HEK293 (cell line): ENCODE data around the gene STK32A.

Source experiments
- CTCF ChIA-PET: fragments of 350-600 bp; formaldehyde crosslinking; extraction: SDS; loops from one replicate; lab custom pipeline; 2021; ENCODE audit warnings: antibody characterized with exemption; lab: Yijun Ruan, JAX
- POLR2A ChIA-PET: fragments of 300-600 bp; formaldehyde crosslinking; extraction: SDS; loops from one replicate; lab custom pipeline; 2020; ENCODE audit warnings: antibody characterized with exemption, inconsistent platforms; lab: Yijun Ruan, JAX
- H3K27ac ChIP-seq: fragments of 200-500 bp; sonication (Bioruptor generic); 2 replicates; pipeline ENCODE4 v1.5.1; 2014; ENCODE audit warnings: low read depth, low read length, control low read depth, inconsistent platforms; ENCODE audit errors: extremely low read depth
- H3K36me3 ChIP-seq, 2 experiments: fragments of 200-500 bp in 1 of 2; sonication (Bioruptor generic) in 1 of 2; 1 replicate in 1 of 2; 2 replicates in 1 of 2; pipeline ENCODE4 v1.5.1; 2014 to 2017; ENCODE audit warnings: inconsistent platforms in 2 of 2, low read length in 2 of 2; ENCODE audit not compliant: control insufficient read depth in 2 of 2, insufficient read depth in 1 of 2
- H3K4me1 ChIP-seq: fragments of 200-500 bp; sonication (Bioruptor generic); 2 replicates; pipeline ENCODE4 v1.5.1; 2014; ENCODE audit warnings: mild to moderate bottlenecking, low read length, inconsistent platforms; ENCODE audit not compliant: control insufficient read depth, insufficient read depth
- H3K4me3 ChIP-seq: 2 replicates; pipeline ENCODE4 v1.5.1; 2011; ENCODE audit warnings: low read depth, mild to moderate bottlenecking, control low read depth, low read length, moderate library complexity
- H3K9me3 ChIP-seq: fragments of 200-500 bp; sonication (Bioruptor generic); 2 replicates; pipeline ENCODE4 v1.5.1; 2014; ENCODE audit warnings: low read depth, low read length, inconsistent platforms; ENCODE audit not compliant: control insufficient read depth, insufficient read depth
- CTCF ChIP-seq: fragments of 450-650 bp; formaldehyde crosslinking; IDR thresholded peaks from 2 replicates; pipeline ENCODE4 v1.5.1; 2016; ENCODE audit warnings: missing biosample characterization, missing genetic modification characterization
- ELK4 ChIP-seq: IDR thresholded peaks from 2 replicates; pipeline ENCODE4 v1.6.1; 2011; ENCODE audit warnings: mild to moderate bottlenecking, low read depth, low read length, borderline replicate concordance
- GLIS1 ChIP-seq: fragments of 450-650 bp; formaldehyde crosslinking; IDR thresholded peaks from 2 replicates; pipeline ENCODE4 v1.5.1; 2016; ENCODE audit warnings: missing biosample characterization, missing genetic modification characterization
- OVOL3 ChIP-seq: fragments of 450-650 bp; formaldehyde crosslinking; IDR thresholded peaks from 2 replicates; pipeline ENCODE4 v1.5.1; 2016; ENCODE audit warnings: missing biosample characterization, missing genetic modification characterization
- SCRT2 ChIP-seq: fragments of 450-650 bp; formaldehyde crosslinking; IDR thresholded peaks from 2 replicates; pipeline ENCODE4 v1.5.1; 2016; ENCODE audit warnings: missing biosample characterization, missing genetic modification characterization
- WT1 ChIP-seq: fragments of 450-650 bp; formaldehyde crosslinking; IDR thresholded peaks from 2 replicates; pipeline ENCODE4 v1.5.1; 2016; ENCODE audit warnings: missing biosample characterization, missing genetic modification characterization
- ZNF112 ChIP-seq: fragments of 450-650 bp; formaldehyde crosslinking; IDR thresholded peaks from 2 replicates; pipeline ENCODE4 v1.5.0; 2017; ENCODE audit warnings: missing biosample characterization, missing genetic modification characterization
- ZNF18 ChIP-seq: fragments of 450-650 bp; formaldehyde crosslinking; IDR thresholded peaks from 2 replicates; pipeline ENCODE4 v1.5.1; 2016; ENCODE audit warnings: missing biosample characterization, missing genetic modification characterization
- ZNF248 ChIP-seq: fragments of 450-650 bp; formaldehyde crosslinking; IDR thresholded peaks from 2 replicates; pipeline ENCODE4 v1.5.1; 2017; ENCODE audit warnings: missing biosample characterization, missing genetic modification characterization
- ZNF350 ChIP-seq: fragments of 450-650 bp; formaldehyde crosslinking; IDR thresholded peaks from 2 replicates; pipeline ENCODE4 v1.5.0; 2017; ENCODE audit warnings: missing biosample characterization, mild to moderate bottlenecking, missing genetic modification characterization
- ZNF354C ChIP-seq: fragments of 450-650 bp; formaldehyde crosslinking; IDR thresholded peaks from 2 replicates; pipeline ENCODE4 v1.5.1; 2016; ENCODE audit warnings: missing biosample characterization, missing genetic modification characterization, low read depth, borderline replicate concordance
- ZNF394 ChIP-seq: fragments of 450-650 bp; formaldehyde crosslinking; IDR thresholded peaks from 2 replicates; pipeline ENCODE4 v1.5.1; 2016; ENCODE audit warnings: missing biosample characterization, missing genetic modification characterization, mild to moderate bottlenecking, moderate library complexity, borderline replicate concordance
- ZNF473 ChIP-seq: fragments of 450-650 bp; formaldehyde crosslinking; IDR thresholded peaks from 2 replicates; pipeline ENCODE4 v1.5.1; 2017; ENCODE audit warnings: missing biosample characterization, missing genetic modification characterization
- ZNF549 ChIP-seq: fragments of 450-650 bp; IDR thresholded peaks from 2 replicates; pipeline ENCODE4 v1.5.1; 2018; ENCODE audit warnings: missing biosample characterization, missing genetic modification characterization, mild to moderate bottlenecking, inconsistent platforms, moderate library complexity
- ZNF580 ChIP-seq: fragments of 450-650 bp; formaldehyde crosslinking; IDR thresholded peaks from 2 replicates; pipeline ENCODE4 v1.5.1; 2016; ENCODE audit warnings: missing biosample characterization, missing genetic modification characterization
- ZNF639 ChIP-seq: fragments of 450-650 bp; formaldehyde crosslinking; IDR thresholded peaks from 2 replicates; pipeline ENCODE4 v1.5.1; 2016; ENCODE audit warnings: missing biosample characterization, missing genetic modification characterization
- ZNF654 ChIP-seq: fragments of 450-650 bp; formaldehyde crosslinking; IDR thresholded peaks from 2 replicates; pipeline ENCODE4 v1.5.1; 2016; ENCODE audit warnings: low read depth, missing biosample characterization, missing genetic modification characterization
- ZNF658 ChIP-seq: fragments of 450-650 bp; formaldehyde crosslinking; IDR thresholded peaks from 2 replicates; pipeline ENCODE4; 2016; ENCODE audit warnings: missing biosample characterization, missing genetic modification characterization
- ZNF670 ChIP-seq: fragments of 450-650 bp; formaldehyde crosslinking; IDR thresholded peaks from 2 replicates; pipeline ENCODE4 v1.5.1; 2016; ENCODE audit warnings: missing biosample characterization, missing genetic modification characterization, low read depth
- ZNF792 ChIP-seq: fragments of 450-650 bp; formaldehyde crosslinking; IDR thresholded peaks from 2 replicates; pipeline ENCODE4 v1.5.1; 2016; ENCODE audit warnings: missing biosample characterization, missing genetic modification characterization

Gene STK32A

GRCh38 chr5:147188200-147189108 is 46.4 kb upstream of the STK32A start:
- H3K27ac ChIP-seq = no peak overlapping the region
- ChIA-PET CTCF (interaction anchor here (0.5 to 5.9 kb wide), 74 partner anchors 9 to 1319 kb away, joined by 3 to 78 read pairs (median 4); no protein-coding TSS in a partner anchor), POLR2A (no interaction called here)
- no peaks in the 10 kb centered on the region for H3K4me1 ChIP-seq
- no peaks in the 10 kb centered on the region for H3K36me3 ChIP-seq
- H3K9me3 ChIP-seq = no peaks in the 10 kb centered on the region
- no peak overlapping the region for H3K4me3 ChIP-seq
- TF ChIP-seq ZNF654 (tag by site-specific recombination) (peak; percentile 60), ZNF792 (tag by site-specific recombination) (no peak), ELK4 (no peak), SCRT2 (tag by site-specific recombination) (0 out of 2 replicates have a peak, but pooled peaks have one; percentile 29), ZNF658 (tag by site-specific recombination) (no peak), CTCF (tag by site-specific recombination) (peak; percentile 41)

GRCh38 chr5:147189109-147189424 is 45.8 kb upstream of the STK32A start:
- POLR2A ChIA-PET = no interaction called here
- Histone ChIP-seq H3K4me3 (no peak overlapping the region), H3K36me3 (no peaks in the 10 kb centered on the region), H3K9me3 (no peaks in the 10 kb centered on the region), H3K27ac (no peak overlapping the region), H3K4me1 (no peaks in the 10 kb centered on the region)
- CTCF ChIA-PET = interaction anchor here (0.5 to 5.9 kb wide), 67 partner anchors 8 to 1320 kb away, joined by 3 to 78 read pairs (median 4); no protein-coding TSS in a partner anchor
- no peak for TF ChIP-seq ZNF350

- Histone ChIP-seq H3K9me3 (no peaks in the 10 kb centered on the region), H3K36me3 (no peaks in the 10 kb centered on the region), H3K4me3 (no peak overlapping the region), H3K4me1 (no peaks in the 10 kb centered on the region), H3K27ac (no peak overlapping the region)
- TF ChIP-seq ZNF580 (tag by site-specific recombination) = no peak
- TF ChIP-seq OVOL3 (tag by site-specific recombination) = no peak
- TF ChIP-seq ZNF670 = no peak
- no peak for TF ChIP-seq ZNF549 (tag by site-specific recombination)
- no peak for TF ChIP-seq ZNF473
- TF ChIP-seq ZNF248 = no peak
- no peak for TF ChIP-seq WT1 (tag by site-specific recombination)
- no peak for TF ChIP-seq GLIS1 (tag by site-specific recombination)
- ChIA-PET CTCF (interaction anchor here (0.6 to 5.9 kb wide), 7 partner anchors 92 to 658 kb away, joined by 3 to 78 read pairs (median 6); no protein-coding TSS in a partner anchor), POLR2A (no interaction called here)
Observed at GRCh38 chr5:147190331-147190730, 44.5 kb upstream of the STK32A start.

- H3K4me1 ChIP-seq = no peaks in the 10 kb centered on the region
- ChIA-PET CTCF (interaction anchor here (1.3 kb wide), 1 partner anchor 661 kb away, joined by 3 read pairs; no protein-coding TSS in a partner anchor), POLR2A (no interaction called here)
- no peaks in the 10 kb centered on the region for H3K9me3 ChIP-seq
- no peak overlapping the region for H3K4me3 ChIP-seq
- no peak overlapping the region for H3K27ac ChIP-seq
- H3K36me3 ChIP-seq = no peaks in the 10 kb centered on the region
- no peak for TF ChIP-seq ZNF639 (tag by site-specific recombination)
- no peak for TF ChIP-seq ZNF354C
- no peak for TF ChIP-seq ZNF394
- no peak for TF ChIP-seq ZNF112 (tag by site-specific recombination)
- no peak for TF ChIP-seq ZNF18 (tag by site-specific recombination)
Observed at GRCh38 chr5:147193123-147193522, 41.7 kb upstream of the STK32A start.
